ENCODE measurements around the gene TMEM140.
"Not testable (repeated sequence)": the region's sequence is repeated elsewhere in the genome, so short reads cannot be mapped to it uniquely, and the experiment has no call there.

The TMEM140 gene

DNA sequence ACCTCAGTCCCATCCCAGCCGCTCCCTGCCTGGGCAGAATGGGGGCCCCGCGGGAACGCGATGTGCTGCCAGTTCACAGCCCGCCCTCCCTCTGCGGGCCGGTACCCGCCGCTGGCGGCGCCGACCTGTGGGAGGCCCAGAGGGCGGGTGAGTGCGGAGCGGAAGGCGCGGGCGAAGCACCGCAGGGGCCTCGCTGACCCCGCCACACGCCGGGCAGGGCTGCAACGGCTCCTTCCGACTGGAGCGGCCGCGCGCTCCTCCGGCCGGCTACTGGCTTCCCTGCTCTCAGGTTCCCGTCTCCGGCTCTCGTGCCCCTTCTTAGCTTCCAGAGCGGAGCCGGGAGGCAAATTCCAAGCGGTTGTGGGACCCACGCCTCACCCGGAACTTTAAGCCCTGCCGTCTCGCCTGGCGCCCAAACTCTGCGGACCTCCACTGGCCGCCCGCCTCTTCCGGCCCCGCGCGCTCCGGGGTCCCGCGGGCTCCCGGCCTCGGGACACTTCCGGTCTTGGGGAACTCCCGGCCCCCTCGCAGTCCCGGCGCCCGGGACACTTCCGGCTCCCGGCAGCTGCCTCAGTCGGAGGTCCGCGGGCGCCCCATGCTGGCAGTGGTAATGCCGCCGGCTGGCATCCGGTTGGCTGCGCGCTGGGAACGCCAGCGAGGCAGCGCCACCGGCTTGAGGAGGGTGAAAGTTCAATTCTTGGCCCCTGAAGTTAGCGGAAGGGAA is 22.6 kb downstream of the TMEM140 start, which contains the start of gene CYREN:
Gene CYREN, minus strand, starts transcription at position 434 of the 724 bp plus-strand sequence. CDS start 1,785 bp downstream, outside the sequence.
- TF ChIP-seq, protein P1, sequence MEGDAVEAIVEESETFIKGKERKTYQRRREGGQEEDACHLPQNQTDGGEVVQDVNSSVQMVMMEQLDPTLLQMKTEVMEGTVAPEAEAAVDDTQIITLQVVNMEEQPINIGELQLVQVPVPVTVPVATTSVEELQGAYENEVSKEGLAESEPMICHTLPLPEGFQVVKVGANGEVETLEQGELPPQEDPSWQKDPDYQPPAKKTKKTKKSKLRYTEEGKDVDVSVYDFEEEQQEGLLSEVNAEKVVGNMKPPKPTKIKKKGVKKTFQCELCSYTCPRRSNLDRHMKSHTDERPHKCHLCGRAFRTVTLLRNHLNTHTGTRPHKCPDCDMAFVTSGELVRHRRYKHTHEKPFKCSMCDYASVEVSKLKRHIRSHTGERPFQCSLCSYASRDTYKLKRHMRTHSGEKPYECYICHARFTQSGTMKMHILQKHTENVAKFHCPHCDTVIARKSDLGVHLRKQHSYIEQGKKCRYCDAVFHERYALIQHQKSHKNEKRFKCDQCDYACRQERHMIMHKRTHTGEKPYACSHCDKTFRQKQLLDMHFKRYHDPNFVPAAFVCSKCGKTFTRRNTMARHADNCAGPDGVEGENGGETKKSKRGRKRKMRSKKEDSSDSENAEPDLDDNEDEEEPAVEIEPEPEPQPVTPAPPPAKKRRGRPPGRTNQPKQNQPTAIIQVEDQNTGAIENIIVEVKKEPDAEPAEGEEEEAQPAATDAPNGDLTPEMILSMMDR (IDR thresholded peaks at IDR 0.05; ENCODE audit: poor library complexity, severe bottlenecking) = peak; percentile 94
- H3K36me3 ChIP-seq (ENCODE audit: low read depth) = peaks cover 33% of the 10 kb centered on the region
- peak within 1 kb of the TSS; percentile 93 for H3K27ac ChIP-seq (ENCODE audit: poor library complexity, severe bottlenecking)
- ATAC-seq (ENCODE audit: low read depth) (peak; percentile 86), DNase-seq (ENCODE audit: low spot score) (peak; percentile 94)
- H3K27me3 ChIP-seq (ENCODE audit: insufficient read depth, poor library complexity, severe bottlenecking) = no peaks in the 10 kb centered on the region
- H3K4me3 ChIP-seq (ENCODE audit: severe bottlenecking) = peak within 1 kb of the TSS; percentile 77
- peaks cover 8% of the 10 kb centered on the region for H3K4me1 ChIP-seq (ENCODE audit: insufficient read depth, poor library complexity, severe bottlenecking)
- H3K9me3 ChIP-seq (ENCODE audit: severe bottlenecking) = no peaks in the 10 kb centered on the region

DNA sequence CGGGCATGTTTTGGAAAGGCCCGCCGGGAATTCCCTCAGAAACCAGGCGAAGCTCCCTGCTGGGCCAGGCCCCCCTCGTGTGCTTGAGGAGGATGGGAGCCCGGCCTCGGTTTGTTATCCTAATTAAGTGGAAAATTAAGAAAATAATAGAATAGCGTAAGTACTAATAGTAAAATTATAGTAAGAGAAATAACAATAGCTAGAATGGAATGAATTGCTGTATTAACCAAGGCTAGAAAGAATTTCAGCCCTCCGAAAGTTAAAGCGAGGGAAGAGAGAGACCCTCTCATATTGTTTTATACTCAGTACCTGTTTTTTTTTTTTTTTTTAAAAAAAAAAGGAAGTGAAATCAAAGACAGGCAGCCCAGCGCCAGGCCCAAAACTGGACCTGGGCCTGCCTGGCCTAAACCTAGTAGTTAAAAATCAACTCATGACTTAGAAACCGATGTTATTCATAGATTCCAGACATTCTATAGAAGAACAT is 23.2 kb downstream of the TMEM140 start:
- peak overlapping the region; percentile 77 for H3K4me3 ChIP-seq (ENCODE audit: severe bottlenecking)
- TF ChIP-seq, protein P1 (IDR thresholded peaks at IDR 0.05; ENCODE audit: poor library complexity, severe bottlenecking) = peak; percentile 71
- peak overlapping the region; percentile 93 for H3K27ac ChIP-seq (ENCODE audit: poor library complexity, severe bottlenecking)
- not testable (repeated sequence) for ATAC-seq (ENCODE audit: low read depth); DNase-seq (ENCODE audit: low spot score); H3K9me3 ChIP-seq (ENCODE audit: severe bottlenecking); H3K27me3 ChIP-seq (ENCODE audit: insufficient read depth, poor library complexity, severe bottlenecking)
- peaks cover 13% of the 10 kb centered on the region for H3K4me1 ChIP-seq (ENCODE audit: insufficient read depth, poor library complexity, severe bottlenecking)
- peaks cover 31% of the 10 kb centered on the region for H3K36me3 ChIP-seq (ENCODE audit: low read depth)

GRCh38 chr7:135171581-135172291 is 23.9 kb downstream of the TMEM140 start:
- Histone ChIP-seq H3K27ac (ENCODE audit: poor library complexity, severe bottlenecking) (peak overlapping the region; percentile 93), H3K4me3 (ENCODE audit: severe bottlenecking) (peak overlapping the region; percentile 77), H3K4me1 (ENCODE audit: insufficient read depth, poor library complexity, severe bottlenecking) (peaks cover 20% of the 10 kb centered on the region), H3K36me3 (ENCODE audit: low read depth) (peaks cover 24% of the 10 kb centered on the region)
- not testable (repeated sequence) for H3K27me3 ChIP-seq (ENCODE audit: insufficient read depth, poor library complexity, severe bottlenecking); H3K9me3 ChIP-seq (ENCODE audit: severe bottlenecking); DNase-seq (ENCODE audit: low spot score)
- ATAC-seq (ENCODE audit: low read depth) = peak; percentile 8; the same call in 1 of the 3 replicates

DNA sequence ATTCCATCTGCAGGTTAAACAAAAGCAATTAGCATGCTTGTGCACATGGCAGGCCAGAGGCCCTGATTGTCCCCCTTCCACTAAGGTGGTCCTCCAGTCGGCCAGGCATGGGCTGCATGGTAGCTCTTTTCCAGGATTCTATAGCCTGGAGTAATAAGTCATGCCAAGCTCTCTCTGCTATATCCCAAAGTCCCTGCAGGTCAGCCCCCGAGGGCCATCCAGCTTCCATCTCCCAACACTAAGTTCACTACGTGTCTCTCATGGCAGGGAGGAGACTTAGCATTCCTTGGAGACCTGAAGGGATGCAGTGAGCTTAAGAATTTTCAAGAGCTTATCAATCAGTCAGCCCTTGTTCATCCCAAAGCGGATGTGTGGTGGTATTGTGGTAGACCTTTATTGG is 26.0 kb downstream of the TMEM140 start:
- not testable (repeated sequence) for H3K27me3 ChIP-seq (ENCODE audit: insufficient read depth, poor library complexity, severe bottlenecking); DNase-seq (ENCODE audit: low spot score); H3K27ac ChIP-seq (ENCODE audit: poor library complexity, severe bottlenecking); H3K9me3 ChIP-seq (ENCODE audit: severe bottlenecking); ATAC-seq (ENCODE audit: low read depth); H3K4me3 ChIP-seq (ENCODE audit: severe bottlenecking)
- Histone ChIP-seq H3K36me3 (ENCODE audit: low read depth) (peaks cover 17% of the 10 kb centered on the region; the same call in 1 of the 2 replicates), H3K4me1 (ENCODE audit: insufficient read depth, poor library complexity, severe bottlenecking) (peaks cover 35% of the 10 kb centered on the region)

DNA sequence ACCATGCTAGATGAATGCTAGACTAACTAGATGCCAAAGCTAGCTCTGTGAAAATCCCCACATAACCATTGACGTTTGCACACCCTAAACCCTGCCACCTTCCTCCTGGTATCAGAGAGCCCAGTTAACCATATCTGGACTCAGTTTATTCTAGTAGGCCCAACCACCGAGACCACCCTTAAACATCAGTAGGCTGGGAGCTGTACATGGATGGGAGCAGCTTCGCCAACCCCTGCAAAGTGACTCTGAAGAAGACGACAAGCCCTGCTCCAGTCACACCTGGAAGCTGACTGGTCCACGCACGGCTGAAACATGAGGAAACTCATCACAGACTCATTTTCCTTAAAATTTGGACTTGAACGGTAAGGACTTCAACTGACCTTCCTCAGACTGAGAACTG is 27.1 kb downstream of the TMEM140 start:
- Histone ChIP-seq H3K9me3 (ENCODE audit: severe bottlenecking) (peaks cover 6% of the 10 kb centered on the region), H3K4me1 (ENCODE audit: insufficient read depth, poor library complexity, severe bottlenecking) (peaks cover 30% of the 10 kb centered on the region), H3K27me3 (ENCODE audit: insufficient read depth, poor library complexity, severe bottlenecking) (no peaks in the 10 kb centered on the region), H3K36me3 (ENCODE audit: low read depth) (peaks cover 24% of the 10 kb centered on the region), H3K27ac (ENCODE audit: poor library complexity, severe bottlenecking) (peak overlapping the region; percentile 97), H3K4me3 (ENCODE audit: severe bottlenecking) (no peak overlapping the region)
- TF ChIP-seq, protein P1 (IDR thresholded peaks at IDR 0.05; ENCODE audit: poor library complexity, severe bottlenecking) = no peak
- ATAC-seq (ENCODE audit: low read depth) (no peak), DNase-seq (ENCODE audit: low spot score) (no peak)
